Measurements from ENCODE around the gene SGK2. TPM values are rescaled to one million over a fixed set of nuclear protein-coding genes. Genes with fewer than 3 reads are reported as not detected.

SGK2 gene
- total and polyA plus RNA-seq, 2 experiments from 2014 or later = 0.42 TPM; not detected in 1

- no peak overlapping the region for H3K4me3 ChIP-seq
- H3K36me3 Mint-ChIP-seq (ENCODE audit: low read depth) = peaks cover 17% of the 10 kb centered on the region
- no peaks in the 10 kb centered on the region for H3K79me2 ChIP-seq (replicated peaks; ENCODE audit: insufficient read depth)
- H3K9me2 ChIP-seq (ENCODE audit: insufficient read depth) = no peaks in the 10 kb centered on the region
- H3K9me3 Mint-ChIP-seq = peaks cover 3% of the 10 kb centered on the region
- DNase-seq (ENCODE audit: low spot score) (no peak), ATAC-seq (no peak)
- no peaks in the 10 kb centered on the region for H3K36me3 ChIP-seq (ENCODE audit: insufficient read depth)
- H3K4me2 ChIP-seq = no peak overlapping the region
- H3K27ac Mint-ChIP-seq = no peak overlapping the region
- H3K4me1 Mint-ChIP-seq = no peaks in the 10 kb centered on the region
- no peaks in the 10 kb centered on the region for H3K27me3 ChIP-seq (ENCODE audit: insufficient read depth)
- no peaks in the 10 kb centered on the region for H3F3A ChIP-seq (replicated peaks; ENCODE audit: low read depth)
- no peak overlapping the region for H3K27ac ChIP-seq (ENCODE audit: low read depth)
- H3K4me3 Mint-ChIP-seq = no peak overlapping the region
- no peaks in the 10 kb centered on the region for H3K4me1 ChIP-seq (ENCODE audit: insufficient read depth)
- H4K20me1 ChIP-seq (replicated peaks; ENCODE audit: insufficient read depth) = no peaks in the 10 kb centered on the region; the same call in 1 of the 2 replicates
- peaks cover 11% of the 10 kb centered on the region for H3K27me3 Mint-ChIP-seq (ENCODE audit: insufficient read depth, low read depth, poor library complexity)
- no peak overlapping the region for H2AFZ ChIP-seq
- TF ChIP-seq NANOG (IDR thresholded peaks at IDR 0.05; ENCODE audit: borderline replicate concordance) (no peak), STAT1 (IDR thresholded peaks at IDR 0.05; ENCODE audit: unreplicated experiment) (no peak), ZNF331 (CRISPR knock-in tag; IDR thresholded peaks at IDR 0.05; ENCODE audit: low read depth) (no peak), CREB1 (CRISPR knock-in tag; IDR thresholded peaks at IDR 0.05; ENCODE audit: low read depth) (no peak), REST (IDR thresholded peaks at IDR 0.05; ENCODE audit: unreplicated experiment) (no peak), ZNF114 (CRISPR knock-in tag; IDR thresholded peaks at IDR 0.05) (no peak), POLR2AphosphoS5 (IDR thresholded peaks at IDR 0.05; ENCODE audit: low read depth) (no peak), EZH2 (IDR thresholded peaks at IDR 0.05; ENCODE audit: low read depth, unreplicated experiment) (no peak), ZNF462 (CRISPR knock-in tag; IDR thresholded peaks at IDR 0.05) (no peak), ETS1 (IDR thresholded peaks at IDR 0.05) (no peak), JUNB (IDR thresholded peaks at IDR 0.05; ENCODE audit: unreplicated experiment) (no peak), EZH2phosphoT487 (IDR thresholded peaks at IDR 0.05; ENCODE audit: unreplicated experiment) (no peak), CTCF (conservative IDR thresholded peaks at IDR 0.05; ENCODE audit: low read depth in 2 of 2) (no peak)
Observed at GRCh38 chr20:43541214-43541613, 17.6 kb upstream of the SGK2 start.

Measured in GM23338 (cell line).